Testis (tissue), 2 donors: Measurements from ENCODE around the gene TWF2.

Experiments
- CTCF ChIP-seq, 3 experiments: fragments of 450-650 bp in 2 of 3; fragments of 200-600 bp in 1 of 3; sonication (generic) in 1 of 3; IDR thresholded peaks; one replicate each; pipeline ENCODE4 v1.5.1; 2016 to 2019; ENCODE audit warnings: antibody characterized with exemption in 3 of 3, mild to moderate bottlenecking in 2 of 3, moderate library complexity in 1 of 3
- POLR2A ChIP-seq: fragments of 450-650 bp; IDR thresholded peaks from one replicate; pipeline ENCODE4 v1.6.1; 2017; ENCODE audit warnings: antibody characterized with exemption, mild to moderate bottlenecking, moderate library complexity

- TF ChIP-seq CTCF (IDR thresholded peaks at IDR 0.05) (no peak), POLR2A (no peak)
Measured at GRCh38 chr3:52227117-52227516, 11.8 kb downstream of the TWF2 start.
